Measurements from ENCODE around the gene NRTN. TPM values are rescaled to one million over a fixed set of nuclear protein-coding genes. Genes with fewer than 3 reads are reported as not detected.
"Not testable (repeated sequence)": the region's sequence is repeated elsewhere in the genome, so short reads cannot be mapped to it uniquely, and the experiment has no call there.

The NRTN gene
- total RNA-seq, 1 donor from 2014 or later: 0.85 TPM

GRCh38 chr19:5844456-5845433 is 39.9 kb downstream of the NRTN start:
- Histone ChIP-seq H3K9me3 (no peaks in the 10 kb centered on the region), H3K4me3 (no peak overlapping the region), H3K4me1 (no peaks in the 10 kb centered on the region), H3K27me3 (no peaks in the 10 kb centered on the region), H3K36me3 (no peaks in the 10 kb centered on the region), H3K27ac (no peak overlapping the region)
- no peak for TF ChIP-seq CTCF (IDR thresholded peaks at IDR 0.05)
- no peak for DNase-seq (ENCODE audit: low spot score in 2 of 2)
- intact Hi-C loops (cut with DNase I): no loop called here

- H3K27me3 ChIP-seq; H3K27ac ChIP-seq; H3K36me3 ChIP-seq; intact Hi-C loops (cut with DNase I); H3K4me3 ChIP-seq; DNase-seq (ENCODE audit: low spot score in 2 of 2); H3K4me1 ChIP-seq; H3K9me3 ChIP-seq: not testable (repeated sequence)
Measured at GRCh38 chr19:5847846-5848245, 43.0 kb downstream of the NRTN start.

GRCh38 chr19:5848621-5849020 is 43.8 kb downstream of the NRTN start:
- H3K27ac ChIP-seq; H3K36me3 ChIP-seq; H3K9me3 ChIP-seq; intact Hi-C loops (cut with DNase I); DNase-seq (ENCODE audit: low spot score in 2 of 2); H3K27me3 ChIP-seq; H3K4me3 ChIP-seq; H3K4me1 ChIP-seq: not testable (repeated sequence)

GRCh38 chr19:5850189-5850588 is 45.3 kb downstream of the NRTN start:
- Histone ChIP-seq H3K4me3 (no peak overlapping the region), H3K27ac (no peak overlapping the region), H3K9me3 (no peaks in the 10 kb centered on the region), H3K36me3 (no peaks in the 10 kb centered on the region), H3K27me3 (no peaks in the 10 kb centered on the region), H3K4me1 (no peaks in the 10 kb centered on the region)
- DNase-seq (ENCODE audit: low spot score in 2 of 2): no peak
- intact Hi-C loops (cut with DNase I): no loop called here
- TF ChIP-seq CTCF (IDR thresholded peaks at IDR 0.05): no peak

DNA sequence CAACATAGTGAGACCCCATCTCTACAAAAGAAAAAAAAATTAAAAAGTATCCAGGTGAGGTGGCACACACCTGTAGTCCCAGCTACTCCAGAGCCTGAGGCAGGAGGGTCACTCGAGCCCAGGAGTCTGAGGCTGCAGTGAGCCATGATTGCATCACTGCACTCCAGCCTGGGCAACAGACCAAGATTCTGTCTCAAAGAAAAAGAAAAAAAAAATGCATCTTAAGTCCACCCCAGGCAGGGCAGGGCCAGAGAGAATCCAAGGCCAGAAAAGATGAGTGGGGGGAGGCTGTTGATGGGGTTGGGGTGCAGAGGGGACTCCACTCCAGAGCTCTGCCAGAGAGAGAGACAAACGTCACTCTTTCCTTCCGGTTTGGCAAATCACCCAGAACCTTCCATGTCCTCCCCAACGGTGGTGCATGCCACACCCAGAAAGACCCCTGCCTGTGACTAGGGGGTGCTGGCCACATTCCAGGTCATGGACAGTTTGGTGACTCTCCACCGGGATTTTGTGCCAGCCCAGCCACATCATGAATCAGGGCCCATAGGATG is 46.0 kb downstream of the NRTN start:
- no peak for TF ChIP-seq CTCF (IDR thresholded peaks at IDR 0.05)
- Histone ChIP-seq H3K27me3 (no peaks in the 10 kb centered on the region), H3K36me3 (no peaks in the 10 kb centered on the region), H3K27ac (no peak overlapping the region), H3K4me3 (no peak overlapping the region), H3K4me1 (no peaks in the 10 kb centered on the region), H3K9me3 (no peaks in the 10 kb centered on the region)
- no peak for DNase-seq (ENCODE audit: low spot score in 2 of 2)
- intact Hi-C loops (cut with DNase I): no loop called here

DNA sequence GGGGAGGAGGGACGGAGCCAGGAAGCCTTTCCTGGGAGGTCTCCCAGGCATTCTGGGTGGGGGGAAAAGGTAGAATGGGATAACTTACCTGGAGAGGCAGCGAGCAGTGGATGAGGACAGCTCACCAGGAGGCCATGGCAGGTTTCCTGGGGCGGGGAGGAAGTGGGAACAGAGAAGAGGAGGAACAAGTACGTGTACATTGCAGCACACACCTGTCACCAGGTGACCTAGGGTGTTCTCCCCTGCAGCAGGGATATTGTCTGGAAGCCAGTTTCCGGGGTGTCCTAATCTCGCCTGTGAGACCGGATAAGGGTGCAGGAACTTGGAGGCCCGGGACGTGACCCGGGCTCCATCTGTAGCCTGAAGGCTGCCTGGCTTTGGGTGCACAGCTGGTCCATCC is 46.4 kb downstream of the NRTN start, which contains the start of gene FUT3:
FUT3 (minus strand) TSS at position 148 of the 400 bp plus-strand sequence.
- Histone ChIP-seq H3K4me1 (no peaks in the 10 kb centered on the region), H3K9me3 (no peaks in the 10 kb centered on the region), H3K27ac (no peak within 1 kb of the TSS), H3K27me3 (no peaks in the 10 kb centered on the region), H3K36me3 (no peaks in the 10 kb centered on the region), H3K4me3 (no peak within 1 kb of the TSS)
- no peak for DNase-seq (ENCODE audit: low spot score in 2 of 2)
- intact Hi-C loops (cut with DNase I): no loop called here
- TF ChIP-seq CTCF (IDR thresholded peaks at IDR 0.05): no peak

- DNase-seq (ENCODE audit: low spot score in 2 of 2); H3K36me3 ChIP-seq; H3K27ac ChIP-seq; H3K4me1 ChIP-seq; intact Hi-C loops (cut with DNase I); H3K4me3 ChIP-seq; H3K27me3 ChIP-seq; H3K9me3 ChIP-seq: not testable (repeated sequence)
Measured at GRCh38 chr19:5854121-5854520, 49.3 kb downstream of the NRTN start.

DNA sequence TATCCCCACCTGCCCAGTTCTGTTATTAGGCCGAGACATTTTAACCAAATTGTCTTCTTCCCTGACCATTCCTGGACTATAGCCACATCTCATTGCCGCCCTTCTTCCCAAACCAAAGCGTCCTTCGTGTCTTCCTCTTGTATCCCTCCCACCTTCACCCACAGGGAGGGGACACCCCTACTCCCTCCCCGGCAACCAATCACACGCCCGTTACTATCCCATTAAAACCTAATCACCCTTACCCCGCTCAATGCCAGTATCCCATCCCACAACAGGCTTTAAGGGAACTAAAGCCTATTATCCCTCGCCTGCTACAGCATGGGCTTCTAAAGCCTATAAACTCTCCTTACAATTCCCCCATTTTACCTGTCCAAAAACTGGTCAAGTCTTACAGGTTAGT is 50.3 kb downstream of the NRTN start:
- H3K27ac ChIP-seq; H3K9me3 ChIP-seq; intact Hi-C loops (cut with DNase I); DNase-seq (ENCODE audit: low spot score in 2 of 2); H3K36me3 ChIP-seq; H3K4me3 ChIP-seq; H3K4me1 ChIP-seq; H3K27me3 ChIP-seq: not testable (repeated sequence)
